Endodermal cell (in vitro differentiated cells): ENCODE results near the gene SLC34A3. TPM values are rescaled to one million over a fixed set of nuclear protein-coding genes. Genes with fewer than 3 reads are reported as not detected.

ENCODE experiments used
- DNase-seq: peaks from one replicate; pipeline ENCODE4 v3.0.0-alpha.2; 2017
- H3K27ac ChIP-seq: 2 replicates; pipeline ENCODE4 v1.5.1; 2013; ENCODE audit warnings: mild to moderate bottlenecking, low read depth, low read length, moderate library complexity
- H3K27me3 ChIP-seq: 2 replicates; pipeline ENCODE4 v1.6.1; 2013; ENCODE audit warnings: mild to moderate bottlenecking, low read length, moderate library complexity; ENCODE audit not compliant: insufficient read depth, control insufficient read depth, poor library complexity, severe bottlenecking
- H3K36me3 ChIP-seq: 2 replicates; pipeline ENCODE4 v1.7.0; 2013; ENCODE audit warnings: mild to moderate bottlenecking, low read length, moderate library complexity; ENCODE audit not compliant: control insufficient read depth, insufficient read depth
- H3K4me1 ChIP-seq: one replicate; pipeline ENCODE4 v1.7.0; 2013; ENCODE audit warnings: low read length; ENCODE audit not compliant: control insufficient read depth, insufficient read depth
- H3K4me3 ChIP-seq: 2 replicates; pipeline ENCODE4 v1.5.1; 2013; ENCODE audit warnings: mild to moderate bottlenecking, low read length, moderate library complexity
- H3K9ac ChIP-seq: 2 replicates; pipeline ENCODE4 v1.6.1; 2013; ENCODE audit warnings: mild to moderate bottlenecking, low read length, moderate library complexity; ENCODE audit not compliant: poor library complexity, severe bottlenecking; ENCODE audit errors: extremely low read depth
- H3K9me3 ChIP-seq: 2 replicates; pipeline ENCODE4 v1.6.1; 2013; ENCODE audit warnings: mild to moderate bottlenecking, low read length, moderate library complexity; ENCODE audit not compliant: control insufficient read depth
- H3K27ac Mint-ChIP-seq: 2 replicates; pipeline ENCODE4 v1.8.0; 2020; ENCODE audit warnings: mixed read lengths
- H3K27me3 Mint-ChIP-seq: 2 replicates; pipeline ENCODE4 v1.8.0; 2021; ENCODE audit warnings: mild to moderate bottlenecking, mixed read lengths; ENCODE audit not compliant: insufficient read depth
- H3K36me3 Mint-ChIP-seq: 2 replicates; pipeline ENCODE4 v1.8.0; 2020; ENCODE audit warnings: low read depth, mixed read lengths
- H3K4me1 Mint-ChIP-seq: 2 replicates; pipeline ENCODE4 v1.8.0; 2020; ENCODE audit warnings: mixed read lengths
- H3K4me3 Mint-ChIP-seq: 2 replicates; pipeline ENCODE4 v1.8.0; 2020; ENCODE audit warnings: mild to moderate bottlenecking, moderate library complexity, mixed read lengths
- H3K9me3 Mint-ChIP-seq: 2 replicates; pipeline ENCODE4 v1.8.0; 2020; ENCODE audit warnings: mild to moderate bottlenecking, mixed read lengths
- CTCF ChIP-seq: fragments of 200-600 bp; sonication (generic); conservative IDR thresholded peaks from 2 replicates; pipeline ENCODE4 v1.5.0; 2021; ENCODE audit warnings: antibody characterized with exemption, mild to moderate bottlenecking
- WGBS, 2 experiments: methylation state at CpG; one replicate each; pipeline versions ENCODE4 v1.1.5 to v1.1.7; 2013; ENCODE audit warnings: missing lambda C conversion rate in 2 of 2, mixed read lengths in 1 of 2; ENCODE audit not compliant: insufficient coverage in 1 of 2, insufficient read length in 1 of 2; 5-methylcytosine and 5-hydroxymethylcytosine counted together
- total RNA-seq, 2 donors: library from RNA; stranded (reverse); fragmentation: NEBNext Ultra II Directional in 1 of 2; extraction: Animal tissue kit (Norgen Biotek cat#: 25700) in 1 of 2; gene quantifications; 2 replicates in 1 of 2; 3 replicates in 1 of 2; pipeline ENCODE4 v1.2.1, GENCODE V29; 2021

SLC34A3 gene
- total RNA-seq, 2 donors from 2014 or later = 0.15 TPM; not detected in 1

DNA sequence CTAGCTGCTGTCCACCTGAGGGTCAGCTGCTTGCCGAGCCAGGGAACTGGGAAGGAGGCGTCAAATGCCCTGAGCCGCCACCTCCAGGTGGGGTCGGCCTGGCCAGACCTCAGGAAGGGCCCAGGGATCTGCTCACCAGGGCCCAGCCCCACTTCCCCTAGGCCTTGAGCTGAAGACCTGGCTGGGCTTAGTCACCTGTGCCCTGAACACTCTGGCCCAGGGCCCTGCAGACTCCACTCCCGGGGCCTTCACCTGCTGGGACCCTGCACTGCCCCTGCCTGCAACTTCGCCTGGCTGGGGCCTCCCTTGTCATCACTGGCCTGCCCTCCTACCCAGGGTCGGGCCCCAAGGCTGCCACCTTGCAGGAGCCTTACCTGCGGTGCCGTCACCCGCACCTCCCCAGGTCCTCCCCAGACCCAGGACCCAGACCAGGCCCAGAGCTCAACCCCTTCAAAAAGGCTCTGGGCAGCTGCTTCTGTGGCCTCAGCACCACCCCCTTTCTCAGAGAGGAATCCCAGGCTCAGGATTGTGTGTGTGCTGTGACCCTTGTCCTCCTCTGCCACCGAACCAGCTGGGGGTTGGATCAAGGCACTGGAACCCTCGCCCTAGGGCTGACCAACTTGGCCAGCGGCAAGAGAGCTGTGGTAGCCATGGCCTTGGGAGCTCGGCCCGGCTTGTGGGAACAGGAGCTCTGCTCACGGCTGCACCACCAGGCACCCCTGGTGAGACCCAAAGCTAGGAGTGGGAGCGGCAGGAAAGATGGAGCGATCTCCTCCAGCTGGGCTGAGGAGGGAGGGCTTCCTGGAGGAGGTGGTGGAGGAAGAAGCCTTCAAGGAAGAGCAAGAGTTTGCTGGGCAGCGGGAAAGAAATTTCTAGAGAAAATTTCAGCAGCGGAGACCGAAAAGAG lies 23.3 kb downstream of the SLC34A3 start:
- no peaks in the 10 kb centered on the region for H3K27me3 ChIP-seq
- Mint-ChIP-seq H3K27me3 (peaks cover 2% of the 10 kb centered on the region), H3K9me3 (no peaks in the 10 kb centered on the region), H3K36me3 (peaks cover 17% of the 10 kb centered on the region), H3K27ac (peak overlapping the region; percentile 80), H3K4me3 (peak overlapping the region; percentile 72), H3K4me1 (peaks cover 17% of the 10 kb centered on the region)
- H3K36me3 ChIP-seq = peaks cover 21% of the 10 kb centered on the region
- DNase-seq = peak; percentile 68
- TF ChIP-seq CTCF = no peak
- H3K4me3 ChIP-seq = peak overlapping the region; percentile 87
- peaks cover 16% of the 10 kb centered on the region for H3K4me1 ChIP-seq
- H3K9me3 ChIP-seq = no peaks in the 10 kb centered on the region
- H3K9ac ChIP-seq = peak overlapping the region; percentile 51
- H3K27ac ChIP-seq = no peak overlapping the region
- WGBS, 2 experiments = 55 to 65% methylated on average over 14 to 21 of the region's 21 CpGs

GRCh38 chr9:137254624-137255447 lies 24.1 kb downstream of the SLC34A3 start, which contains the start of gene NELFB:
Gene NELFB, plus strand, starts transcription at chr9:137255327.
- no peak for TF ChIP-seq CTCF

DNA sequence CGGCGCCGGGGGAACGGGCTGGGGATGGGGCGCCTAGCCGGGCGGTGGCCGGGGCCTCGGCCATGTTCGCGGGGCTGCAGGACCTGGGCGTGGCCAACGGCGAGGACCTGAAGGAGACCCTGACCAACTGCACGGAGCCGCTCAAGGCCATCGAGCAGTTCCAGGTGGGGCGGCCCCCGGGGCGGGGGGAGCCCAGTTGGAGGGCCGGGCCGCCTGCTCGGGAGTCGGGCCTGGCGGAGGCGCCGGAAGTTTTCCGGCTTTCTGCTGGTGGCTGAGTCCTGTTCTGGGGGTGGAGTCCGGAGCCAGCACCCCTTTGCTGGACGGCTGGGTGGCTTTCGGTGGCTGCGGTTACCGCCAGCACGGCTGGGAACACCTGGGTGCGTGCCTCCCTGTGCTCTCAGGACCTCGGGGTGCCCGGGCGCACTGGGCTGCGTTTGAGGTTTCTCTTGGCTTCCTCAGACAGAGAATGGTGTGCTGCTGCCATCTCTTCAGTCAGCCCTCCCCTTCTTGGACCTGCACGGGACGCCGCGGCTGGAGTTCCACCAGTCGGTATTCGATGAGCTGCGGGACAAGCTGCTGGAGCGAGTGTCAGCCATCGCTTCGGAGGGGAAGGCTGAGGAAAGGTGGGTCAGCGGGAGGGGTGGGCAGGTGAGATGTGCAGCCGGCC lies 24.9 kb downstream of the SLC34A3 start:
- Histone ChIP-seq H3K4me1 (peaks cover 16% of the 10 kb centered on the region), H3K9me3 (no peaks in the 10 kb centered on the region), H3K27ac (peak overlapping the region; percentile 60), H3K36me3 (peaks cover 25% of the 10 kb centered on the region), H3K9ac (peak overlapping the region; percentile 83), H3K27me3 (no peaks in the 10 kb centered on the region), H3K4me3 (peak overlapping the region; percentile 94)
- Mint-ChIP-seq H3K27me3 (no peaks in the 10 kb centered on the region), H3K9me3 (no peaks in the 10 kb centered on the region), H3K27ac (no peak overlapping the region), H3K4me1 (peaks cover 10% of the 10 kb centered on the region), H3K4me3 (peak overlapping the region; percentile 72), H3K36me3 (peaks cover 21% of the 10 kb centered on the region)
- WGBS, 2 experiments = 3 to 5% methylated on average over 43 to 51 of the region's 51 CpGs
- no peak for DNase-seq
- no peak for TF ChIP-seq CTCF

More at GRCh38 chr9:137254624-137255447, 24.1 kb downstream of the SLC34A3 start, which contains the start of gene NELFB:
- H3K27ac Mint-ChIP-seq = peak within 1 kb of the TSS; percentile 80
- H3K36me3 Mint-ChIP-seq = peaks cover 21% of the 10 kb centered on the region
- no peaks in the 10 kb centered on the region for H3K9me3 Mint-ChIP-seq
- Histone ChIP-seq H3K9ac (peak within 1 kb of the TSS; percentile 83), H3K4me3 (peak within 1 kb of the TSS; percentile 94), H3K9me3 (no peaks in the 10 kb centered on the region), H3K27me3 (no peaks in the 10 kb centered on the region), H3K4me1 (peaks cover 16% of the 10 kb centered on the region), H3K27ac (peak within 1 kb of the TSS; percentile 60), H3K36me3 (peaks cover 25% of the 10 kb centered on the region)
- peak within 1 kb of the TSS; percentile 72 for H3K4me3 Mint-ChIP-seq
- H3K4me1 Mint-ChIP-seq = peaks cover 15% of the 10 kb centered on the region
- DNase-seq = peak; percentile 97
- H3K27me3 Mint-ChIP-seq = no peaks in the 10 kb centered on the region
- WGBS, 2 experiments = 1 to 2% methylated on average over 13 to 105 of the region's 105 CpGs
